ENCODE data around the gene NUDT12.

- TF ChIP-seq CTCF (conservative IDR thresholded peaks at IDR 0.05) = no peak
- no peak for TF ChIP-seq EZH2 (IDR thresholded peaks at IDR 0.05; ENCODE audit: low read depth)
Measured at GRCh38 chr5:103514371-103514770, 48.2 kb downstream of the NUDT12 start.
